ENCODE measurements around the gene TMSB15A. TPM values are rescaled to one million over a fixed set of nuclear protein-coding genes. Genes with fewer than 3 reads are reported as not detected.

The TMSB15A gene
- total and polyA plus RNA-seq, 2 donors (not counting 3 experiments of a cell fraction or from before 2014, with no cell fraction given), result 6.7 to 17.2 TPM

- no peaks in the 10 kb centered on the region for H3K79me2 ChIP-seq (ENCODE audit: control insufficient read depth, insufficient read depth, low read length)
- peak; percentile 11 for DNase-seq (ENCODE audit: low read depth, low spot score)
- H3K27ac ChIP-seq (ENCODE audit: insufficient read depth, low read depth, low read length), result no peak overlapping the region
- no peaks in the 10 kb centered on the region for H3K9me1 ChIP-seq (replicated peaks; ENCODE audit: control insufficient read depth, extremely low read depth, insufficient read depth, low read length)
- intact Hi-C loops (cut with micrococcal nuclease), result no loop called here
- no TSS peak for BruUV-seq (replicated peaks)
- FAIRE-seq, result peak; percentile 70
- H2AFZ ChIP-seq (ENCODE audit: low read depth, low read length), result peak overlapping the region; percentile 44
- TF ChIP-seq POLR2A (IDR thresholded peaks at IDR 0.05; ENCODE audit: low read depth, low read length) (no peak), POLR2AphosphoS5 (IDR thresholded peaks at IDR 0.05; ENCODE audit: insufficient read depth, low read depth, low read length) (no peak), EZH2 (IDR thresholded peaks at IDR 0.05; ENCODE audit: borderline replicate concordance, low read depth, low read length, severe bottlenecking) (no peak), MYC (IDR thresholded peaks at IDR 0.05; ENCODE audit: low read depth, low read length) (no peak)
- no peaks in the 10 kb centered on the region for H3K4me1 ChIP-seq (ENCODE audit: control insufficient read depth, extremely low read depth, insufficient read depth, low read length)
- POLR2A ChIA-PET, result no interaction called here
- H3K27me3 ChIP-seq (ENCODE audit: control insufficient read depth in 2 of 2, insufficient read depth in 2 of 2, low read length in 2 of 2), result no peaks in the 10 kb centered on the region
- H3K36me3 ChIP-seq (ENCODE audit: control insufficient read depth in 2 of 2, extremely low read depth in 1 of 2, insufficient read depth in 2 of 2, low read length in 2 of 2), result no peaks in the 10 kb centered on the region
- H3K4me2 ChIP-seq (ENCODE audit: insufficient read depth, low read length), result no peak overlapping the region
- no peak overlapping the region for H3K9ac ChIP-seq (replicated peaks; ENCODE audit: extremely low read depth, insufficient read depth, low read length)
- CTCF ChIA-PET, result no interaction called here
- dilution Hi-C loops (cut with MboI; ENCODE audit: extremely low pct_ligation_motif_present, low sequenced_read_pairs), result no loop called here
- no peaks in the 10 kb centered on the region for H3K9me3 ChIP-seq (replicated peaks; ENCODE audit: control insufficient read depth, insufficient read depth, low read length)
- no peak overlapping the region for H3K4me3 ChIP-seq (replicated peaks in 1 of 3; ENCODE audit: insufficient read depth in 1 of 3, low read depth in 1 of 3, low read length in 3 of 3)
- H4K20me1 ChIP-seq (replicated peaks; ENCODE audit: control insufficient read depth, extremely low read depth, insufficient read depth, low read length), result no peaks in the 10 kb centered on the region
Observed at GRCh38 chrX:102517326-102517725, 787 bp upstream of the TMSB15A start.

- ChIA-PET CTCF (no interaction called here), POLR2A (no interaction called here)
- no peaks in the 10 kb centered on the region for H3K9me3 ChIP-seq (replicated peaks; ENCODE audit: control insufficient read depth, insufficient read depth, low read length)
- no peak overlapping the region for H3K4me2 ChIP-seq (ENCODE audit: insufficient read depth, low read length)
- no peaks in the 10 kb centered on the region for H3K36me3 ChIP-seq (ENCODE audit: control insufficient read depth in 2 of 2, extremely low read depth in 1 of 2, insufficient read depth in 2 of 2, low read length in 2 of 2)
- H3K27me3 ChIP-seq (ENCODE audit: control insufficient read depth in 2 of 2, insufficient read depth in 2 of 2, low read length in 2 of 2), result no peaks in the 10 kb centered on the region
- DNase-seq (ENCODE audit: low read depth, low spot score), result no peak
- no TSS peak for BruUV-seq (replicated peaks)
- no peak overlapping the region for H3K9ac ChIP-seq (replicated peaks; ENCODE audit: extremely low read depth, insufficient read depth, low read length)
- no peaks in the 10 kb centered on the region for H3K79me2 ChIP-seq (ENCODE audit: control insufficient read depth, insufficient read depth, low read length)
- no peak for FAIRE-seq
- no peak overlapping the region for H3K4me3 ChIP-seq (replicated peaks in 1 of 3; ENCODE audit: insufficient read depth in 1 of 3, low read depth in 1 of 3, low read length in 3 of 3)
- dilution Hi-C loops (cut with MboI; ENCODE audit: extremely low pct_ligation_motif_present, low sequenced_read_pairs), result no loop called here
- no peak overlapping the region for H3K27ac ChIP-seq (ENCODE audit: insufficient read depth, low read depth, low read length)
- TF ChIP-seq MAX (IDR thresholded peaks at IDR 0.05; ENCODE audit: insufficient read depth, insufficient read length) (no peak), JUN (IDR thresholded peaks at IDR 0.05; ENCODE audit: borderline replicate concordance, insufficient read depth, insufficient read length, low read depth) (no peak), FOS (IDR thresholded peaks at IDR 0.05; ENCODE audit: borderline replicate concordance, insufficient read depth, low read length) (no peak), POLR2A (IDR thresholded peaks at IDR 0.05; ENCODE audit: low read depth, low read length) (no peak), POLR2AphosphoS5 (IDR thresholded peaks at IDR 0.05; ENCODE audit: insufficient read depth, low read depth, low read length) (no peak), CTCF (IDR thresholded peaks at IDR 0.05; ENCODE audit: extremely low read depth in 1 of 2, insufficient read depth in 1 of 2, low read depth in 1 of 2, low read length in 2 of 2) (no peak), GATA2 (IDR thresholded peaks at IDR 0.05; ENCODE audit: insufficient read depth, insufficient read length, low read depth, low read length) (no peak), EZH2 (IDR thresholded peaks at IDR 0.05; ENCODE audit: borderline replicate concordance, low read depth, low read length, severe bottlenecking) (no peak), MYC (IDR thresholded peaks at IDR 0.05; ENCODE audit: low read depth, low read length) (no peak)
- no peaks in the 10 kb centered on the region for H3K4me1 ChIP-seq (ENCODE audit: control insufficient read depth, extremely low read depth, insufficient read depth, low read length)
- intact Hi-C loops (cut with micrococcal nuclease), result no loop called here
- H2AFZ ChIP-seq (ENCODE audit: low read depth, low read length), result no peak overlapping the region
- H3K9me1 ChIP-seq (replicated peaks; ENCODE audit: control insufficient read depth, extremely low read depth, insufficient read depth, low read length), result no peaks in the 10 kb centered on the region
- no peaks in the 10 kb centered on the region for H4K20me1 ChIP-seq (replicated peaks; ENCODE audit: control insufficient read depth, extremely low read depth, insufficient read depth, low read length)
Observed at GRCh38 chrX:102514536-102514935, 2.0 kb downstream of the TMSB15A start.

Measured in endothelial cell of umbilical vein (primary cell).